Dendritic cell treated with granulocyte-macrophage colony-stimulating factor and Interleukin-4, amounts not matched to agents 40 ng/mL and 50 ng/mL, for 4 days (primary cell): ENCODE results near the gene TSPAN9.

Experiments used
- H3K27ac Mint-ChIP-seq: one replicate; pipeline ENCODE4 v1.8.0; 2022; ENCODE audit warnings: mild to moderate bottlenecking, mixed read lengths
- H3K27me3 Mint-ChIP-seq: one replicate; pipeline ENCODE4 v1.8.0; 2022; ENCODE audit warnings: mild to moderate bottlenecking, mixed read lengths
- H3K36me3 Mint-ChIP-seq: one replicate; pipeline ENCODE4 v1.8.0; 2022; ENCODE audit warnings: low read depth, mixed read lengths
- H3K4me1 Mint-ChIP-seq: one replicate; pipeline ENCODE4 v1.8.0; 2022; ENCODE audit warnings: low read depth, mixed read lengths
- H3K4me3 Mint-ChIP-seq: one replicate; pipeline ENCODE4 v1.8.0; 2022; ENCODE audit warnings: mild to moderate bottlenecking, moderate library complexity, mixed read lengths
- H3K9me3 Mint-ChIP-seq: one replicate; pipeline ENCODE4 v1.8.0; 2022; ENCODE audit warnings: mixed read lengths
- intact Hi-C: fragments of 100-400 bp; cut with micrococcal nuclease; formaldehyde crosslinking; loops from one replicate; pipeline ENCODE4 v1.15.0; 2022

Gene TSPAN9

DNA sequence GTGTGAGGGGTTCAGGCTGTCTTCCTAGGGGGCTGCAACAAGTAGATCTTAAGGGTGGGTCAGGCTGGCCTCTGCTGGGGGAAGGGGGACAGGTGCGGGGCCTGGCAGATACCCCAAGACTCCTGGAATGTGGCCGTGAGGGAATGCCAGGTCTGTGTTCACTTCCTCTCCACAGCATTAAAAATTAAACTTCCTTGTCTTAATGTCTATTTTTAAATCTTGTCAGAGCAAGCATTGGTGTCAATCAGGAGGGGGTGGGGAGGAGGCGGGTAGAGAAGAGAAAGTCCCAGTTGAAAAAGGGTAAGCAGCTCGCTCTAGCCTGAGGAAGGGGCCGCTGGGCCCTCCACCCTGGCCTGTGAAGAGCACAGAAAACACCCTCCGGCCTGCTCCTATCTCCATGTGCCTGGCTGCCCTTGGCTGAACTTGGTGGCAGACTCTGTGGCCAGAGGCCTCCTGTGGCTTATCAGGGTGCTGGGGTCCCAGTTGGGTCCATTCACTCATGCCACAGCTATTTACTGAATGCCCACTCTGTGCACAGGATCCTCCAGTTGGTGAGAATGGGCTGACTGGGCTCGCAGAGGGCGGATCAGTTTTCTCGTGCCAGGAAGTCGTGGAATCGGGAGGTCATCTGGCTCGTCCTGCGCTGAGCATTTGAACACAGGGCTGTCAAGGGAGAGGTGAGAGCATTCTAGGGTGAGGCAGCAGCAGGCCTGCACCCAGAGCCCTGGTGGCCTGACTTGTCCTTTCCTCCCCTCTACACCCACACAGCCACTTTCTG is 128.8 kb downstream of the TSPAN9 start:
- Mint-ChIP-seq H3K27me3 (peaks cover 34% of the 10 kb centered on the region), H3K9me3 (no peaks in the 10 kb centered on the region), H3K36me3 (no peaks in the 10 kb centered on the region), H3K4me1 (peaks cover 14% of the 10 kb centered on the region), H3K4me3 (no peak overlapping the region), H3K27ac (no peak overlapping the region)
- intact Hi-C loops = loop anchor here (10.0 kb wide), 1 partner anchor 131 kb away; the partner anchor contains the start of gene TSPAN9

DNA sequence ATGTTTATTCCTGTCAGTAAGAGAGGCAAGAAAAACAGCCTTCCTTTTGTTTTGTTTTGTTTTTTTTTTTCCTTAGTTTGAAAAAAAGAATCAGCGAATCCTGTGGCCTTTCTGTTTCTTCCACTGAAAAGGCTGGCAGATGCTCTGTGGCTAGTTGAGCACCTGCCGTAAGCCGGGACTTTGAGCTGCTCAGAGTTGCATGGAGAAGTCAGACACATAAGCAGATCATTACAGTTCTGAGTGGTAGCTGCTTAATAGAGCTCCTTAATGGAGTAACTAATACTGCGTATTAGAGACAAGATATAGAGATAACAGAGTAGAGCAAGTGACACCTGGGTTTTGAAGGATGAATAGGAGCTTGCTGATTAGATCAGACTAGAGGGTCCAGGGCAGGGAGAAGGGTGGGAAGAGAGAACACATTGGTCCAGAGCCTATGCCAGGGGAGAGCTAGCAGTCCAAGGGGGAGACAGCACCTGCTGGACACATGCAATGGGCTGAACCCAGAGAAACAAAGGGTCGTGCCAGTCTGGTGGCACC is 129.4 kb downstream of the TSPAN9 start:
- Mint-ChIP-seq H3K4me1 (peaks cover 9% of the 10 kb centered on the region), H3K4me3 (no peak overlapping the region), H3K9me3 (no peaks in the 10 kb centered on the region), H3K27me3 (peaks cover 27% of the 10 kb centered on the region), H3K27ac (no peak overlapping the region), H3K36me3 (no peaks in the 10 kb centered on the region)
- intact Hi-C loops = loop anchor here (10.0 kb wide), 1 partner anchor 132 kb away; the partner anchor contains the start of gene TSPAN9

DNA sequence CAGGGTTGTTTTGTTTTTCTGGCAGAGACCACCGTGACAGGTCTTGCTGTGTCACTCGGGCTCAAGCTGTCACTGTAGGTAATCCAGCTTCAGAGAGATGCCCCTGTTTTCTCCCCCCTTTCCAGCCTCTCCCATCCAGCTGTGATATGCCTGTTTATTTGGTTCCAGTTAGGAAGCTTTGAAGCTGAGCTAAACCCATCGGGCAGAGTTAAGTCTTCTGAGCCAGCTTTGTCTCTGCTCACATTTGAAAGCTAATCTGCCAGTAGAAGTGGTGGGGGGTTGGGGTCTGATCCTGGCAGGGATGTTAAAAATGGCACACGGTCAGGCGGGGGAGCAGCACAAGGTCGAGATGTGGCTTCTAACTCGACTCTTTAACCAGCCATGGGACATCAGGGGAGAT is 130.0 kb downstream of the TSPAN9 start:
- peaks cover 22% of the 10 kb centered on the region for H3K27me3 Mint-ChIP-seq
- no peaks in the 10 kb centered on the region for H3K36me3 Mint-ChIP-seq
- intact Hi-C loops = loop anchor here (10.0 kb wide), 1 partner anchor 132 kb away; the partner anchor contains the start of gene TSPAN9
- H3K9me3 Mint-ChIP-seq = no peaks in the 10 kb centered on the region
- peaks cover 9% of the 10 kb centered on the region for H3K4me1 Mint-ChIP-seq
- no peak overlapping the region for H3K4me3 Mint-ChIP-seq
- H3K27ac Mint-ChIP-seq = no peak overlapping the region

DNA sequence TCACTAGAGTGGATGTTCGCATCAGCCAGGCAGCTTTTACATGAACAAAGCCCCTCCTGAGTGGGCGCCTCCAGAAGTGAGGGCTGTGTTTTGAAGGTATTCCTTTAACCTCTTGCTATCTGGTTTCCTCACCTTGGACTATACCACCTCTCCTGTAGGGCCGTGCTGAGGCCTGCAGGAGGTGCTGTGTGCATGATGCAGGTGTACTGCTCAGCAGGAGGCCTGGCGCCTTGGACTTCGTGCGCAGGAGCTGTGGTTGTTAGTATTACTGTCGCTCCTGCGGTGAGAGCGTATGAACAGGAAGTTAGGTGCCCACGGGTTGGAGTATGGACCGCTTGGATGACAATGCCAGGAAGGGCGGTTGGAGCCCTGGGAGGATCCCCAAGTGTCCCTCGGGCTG is 130.7 kb downstream of the TSPAN9 start:
- peaks cover 17% of the 10 kb centered on the region for H3K27me3 Mint-ChIP-seq
- intact Hi-C loops = loop anchor here (10.0 kb wide), 1 partner anchor 133 kb away; the partner anchor contains the start of gene TSPAN9
- H3K4me3 Mint-ChIP-seq = no peak overlapping the region
- peaks cover 9% of the 10 kb centered on the region for H3K4me1 Mint-ChIP-seq
- no peaks in the 10 kb centered on the region for H3K36me3 Mint-ChIP-seq
- H3K9me3 Mint-ChIP-seq = no peaks in the 10 kb centered on the region
- no peak overlapping the region for H3K27ac Mint-ChIP-seq

DNA sequence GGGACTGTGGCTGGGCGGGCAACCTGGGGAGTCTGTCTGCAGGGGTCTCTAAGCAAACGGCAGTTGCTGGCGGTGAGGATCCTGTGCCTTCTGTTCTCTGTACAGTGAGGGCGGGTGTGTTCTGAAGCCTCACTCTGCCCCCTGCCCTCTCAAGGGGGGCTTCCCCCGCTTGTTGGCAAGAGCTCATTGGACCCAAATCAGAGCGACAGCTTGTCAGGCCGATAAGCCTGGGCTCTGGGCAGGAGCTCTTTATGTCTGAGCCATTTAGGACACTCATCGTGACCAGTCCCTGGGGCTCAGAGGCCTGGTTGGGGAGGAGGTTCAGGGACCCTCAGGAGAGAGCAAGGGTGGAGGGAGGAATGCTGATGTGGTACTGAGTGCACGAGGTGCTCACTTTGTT is 136.0 kb downstream of the TSPAN9 start:
- H3K4me1 Mint-ChIP-seq = peaks cover 6% of the 10 kb centered on the region
- H3K4me3 Mint-ChIP-seq = no peak overlapping the region
- no peaks in the 10 kb centered on the region for H3K9me3 Mint-ChIP-seq
- H3K27ac Mint-ChIP-seq = no peak overlapping the region
- no peaks in the 10 kb centered on the region for H3K36me3 Mint-ChIP-seq
- intact Hi-C loops = no loop called here
- peaks cover 10% of the 10 kb centered on the region for H3K27me3 Mint-ChIP-seq

DNA sequence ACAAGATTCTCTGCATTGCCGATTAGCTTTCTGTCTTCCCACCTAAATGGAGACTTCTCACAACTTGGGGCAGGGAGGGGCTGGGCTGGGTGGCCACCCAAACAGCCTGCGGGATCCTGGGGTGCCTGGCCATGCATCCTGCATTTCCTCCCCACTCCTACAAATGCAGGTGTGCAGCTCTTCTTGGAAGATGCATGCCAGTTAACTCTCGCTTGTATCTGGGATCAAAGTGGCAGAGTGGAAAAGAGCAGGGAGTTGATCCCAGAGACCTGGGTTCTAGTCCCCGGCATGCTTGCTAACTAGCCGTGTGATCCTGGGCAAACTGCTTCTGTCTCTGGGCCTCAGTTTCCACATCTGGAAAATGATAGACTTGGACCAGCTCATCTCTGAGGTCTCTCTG is 136.6 kb downstream of the TSPAN9 start:
- Mint-ChIP-seq H3K27ac (no peak overlapping the region), H3K9me3 (no peaks in the 10 kb centered on the region), H3K27me3 (peaks cover 10% of the 10 kb centered on the region), H3K4me1 (peaks cover 11% of the 10 kb centered on the region), H3K4me3 (no peak overlapping the region), H3K36me3 (no peaks in the 10 kb centered on the region)
- intact Hi-C loops = no loop called here

DNA sequence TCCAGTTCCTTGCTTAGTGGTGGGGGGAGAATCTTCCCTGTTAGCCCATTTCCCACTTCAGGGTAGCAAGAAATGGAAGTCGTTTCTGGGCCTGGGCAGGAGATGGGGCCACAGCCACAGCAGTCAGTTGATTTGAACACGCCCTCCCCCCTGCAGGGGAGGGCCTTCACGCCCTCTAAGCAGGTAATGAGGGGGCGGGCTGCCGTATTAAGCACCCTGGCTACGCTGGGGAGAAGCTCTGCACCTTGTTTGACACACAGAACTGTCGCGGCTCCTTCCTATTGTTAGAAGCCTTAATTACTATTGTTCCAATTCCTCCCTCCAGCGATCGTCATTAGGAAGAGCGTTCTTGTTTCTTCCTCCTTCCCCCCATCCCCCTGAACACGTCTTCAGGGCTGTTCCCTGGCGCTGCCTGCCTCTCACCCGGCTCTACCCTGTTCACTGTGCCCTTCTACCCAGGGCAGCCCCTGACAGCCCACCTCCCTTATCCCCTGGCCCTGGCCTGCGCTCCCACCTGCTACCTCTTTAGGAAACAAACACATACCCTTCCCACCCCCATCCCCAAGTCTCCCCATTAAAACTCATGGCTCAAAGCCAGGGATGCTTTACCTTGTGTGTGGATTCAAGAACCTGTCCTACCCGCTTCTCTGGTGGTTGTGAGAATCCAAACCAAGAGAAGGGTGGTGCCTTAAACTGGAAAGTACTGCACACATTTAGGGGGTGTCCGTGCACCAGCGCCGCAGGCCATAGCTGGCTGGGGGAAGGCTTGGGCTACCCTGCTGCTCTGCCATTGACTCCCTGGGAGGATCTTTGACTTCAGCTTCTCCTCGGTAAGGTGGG is 137.6 kb downstream of the TSPAN9 start:
- H3K9me3 Mint-ChIP-seq = no peaks in the 10 kb centered on the region
- H3K36me3 Mint-ChIP-seq = no peaks in the 10 kb centered on the region
- no peak overlapping the region for H3K4me3 Mint-ChIP-seq
- intact Hi-C loops = no loop called here
- H3K27me3 Mint-ChIP-seq = peaks cover 10% of the 10 kb centered on the region
- no peak overlapping the region for H3K27ac Mint-ChIP-seq
- peaks cover 11% of the 10 kb centered on the region for H3K4me1 Mint-ChIP-seq

DNA sequence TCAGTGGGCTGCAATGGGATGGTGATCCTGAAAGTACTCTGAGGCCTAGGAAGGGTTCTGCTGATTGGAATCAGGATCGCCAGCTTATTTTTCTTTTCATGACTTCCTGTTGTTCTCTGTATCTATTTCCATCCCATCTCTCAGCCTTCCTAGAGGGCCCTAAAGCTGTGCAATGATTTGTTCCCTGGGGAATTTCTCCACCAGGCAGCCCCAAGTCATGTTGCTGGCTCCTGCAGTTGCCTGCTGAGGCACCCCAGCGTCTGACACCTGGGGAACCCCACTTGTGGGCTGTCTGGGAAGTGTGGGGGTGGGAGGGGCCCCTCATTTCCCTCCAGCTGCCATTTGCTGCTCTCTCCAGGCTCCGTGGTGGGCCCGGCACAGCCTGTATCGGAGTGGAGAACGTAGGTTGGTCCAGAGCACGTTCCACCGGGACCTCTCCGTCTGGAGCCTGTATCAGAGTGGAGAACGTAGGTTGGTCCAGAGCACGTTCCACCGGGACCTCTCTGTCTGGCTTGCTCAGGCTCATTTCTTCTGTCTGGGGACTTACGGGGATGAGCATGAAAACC is 138.3 kb downstream of the TSPAN9 start:
- peaks cover 10% of the 10 kb centered on the region for H3K27me3 Mint-ChIP-seq
- H3K4me1 Mint-ChIP-seq = peaks cover 11% of the 10 kb centered on the region
- intact Hi-C loops = no loop called here

DNA sequence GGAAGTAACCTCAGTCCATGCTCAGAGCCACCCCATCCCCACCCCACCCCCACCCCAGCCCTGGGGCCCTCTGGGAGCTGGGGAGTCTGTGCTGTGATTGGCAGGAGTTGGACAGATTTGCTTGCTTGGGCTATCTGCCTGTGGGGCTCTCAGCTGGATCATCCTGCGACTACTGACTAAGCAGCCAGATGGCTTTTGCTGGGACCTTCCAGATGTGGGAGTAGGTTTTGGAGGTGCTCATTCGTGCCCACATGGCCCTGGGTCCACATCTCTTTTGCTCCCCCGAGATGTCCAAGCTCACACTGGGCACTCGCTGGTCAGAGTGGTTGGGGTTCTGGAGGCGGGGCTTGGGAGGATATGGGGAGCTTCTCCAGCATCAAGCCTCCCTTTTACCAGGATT is 138.9 kb downstream of the TSPAN9 start:
- Mint-ChIP-seq H3K9me3 (no peaks in the 10 kb centered on the region), H3K4me3 (no peak overlapping the region), H3K27ac (no peak overlapping the region), H3K27me3 (peaks cover 10% of the 10 kb centered on the region), H3K4me1 (peaks cover 11% of the 10 kb centered on the region), H3K36me3 (no peaks in the 10 kb centered on the region)
- intact Hi-C loops = no loop called here

More for the DNA sequence above, 138.3 kb downstream of the TSPAN9 start:
- no peak overlapping the region for H3K4me3 Mint-ChIP-seq
- H3K36me3 Mint-ChIP-seq = no peaks in the 10 kb centered on the region
- H3K27ac Mint-ChIP-seq = no peak overlapping the region
- H3K9me3 Mint-ChIP-seq = no peaks in the 10 kb centered on the region

DNA sequence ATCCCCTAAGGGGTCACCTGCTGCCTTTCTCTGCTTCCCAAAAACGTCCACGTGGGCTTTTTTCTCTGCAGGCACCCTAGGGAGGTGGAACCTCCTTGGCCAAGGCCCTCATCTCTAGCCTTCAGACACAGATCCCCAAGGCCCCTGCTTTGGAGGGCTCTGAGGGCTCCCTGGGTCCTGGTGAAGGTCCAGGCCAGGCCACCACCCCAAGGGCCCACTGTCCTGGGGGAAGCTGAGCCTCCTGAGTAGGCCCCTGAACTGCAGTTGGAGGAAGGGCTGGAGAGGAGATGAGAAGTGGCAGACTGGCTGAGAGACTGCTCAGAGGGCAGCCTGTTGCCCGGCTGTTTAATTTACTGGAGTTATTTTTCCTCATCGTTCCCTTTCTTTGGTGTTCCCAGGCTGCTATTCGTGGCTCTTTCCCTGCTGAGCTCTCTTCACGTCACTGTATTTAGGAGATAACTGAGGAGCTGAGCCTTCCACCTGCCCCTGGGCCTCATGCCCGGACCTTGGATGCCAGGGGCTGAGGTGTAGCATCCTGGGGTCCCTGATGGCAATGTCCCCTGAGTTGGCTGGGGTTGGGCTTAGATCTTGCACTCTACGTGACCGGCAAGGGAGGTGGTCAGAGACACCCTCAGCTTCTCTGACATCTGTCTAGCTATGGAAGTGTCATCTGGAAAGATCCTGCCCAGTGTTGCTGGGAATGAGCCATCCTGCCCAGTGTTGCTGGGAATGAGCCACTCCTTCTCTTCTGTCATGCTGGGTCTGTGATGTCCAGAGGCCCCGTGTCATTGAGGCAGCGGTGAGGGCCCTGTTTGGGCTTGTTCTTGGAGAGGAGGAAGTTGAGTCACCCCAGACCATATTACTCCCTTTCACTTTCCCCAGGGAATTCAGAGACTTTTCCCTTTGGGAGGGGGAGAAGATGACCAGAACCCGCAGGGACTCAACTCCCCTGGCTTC is 139.8 kb downstream of the TSPAN9 start:
- intact Hi-C loops = no loop called here
- Mint-ChIP-seq H3K36me3 (no peaks in the 10 kb centered on the region), H3K27ac (no peak overlapping the region), H3K4me1 (peaks cover 11% of the 10 kb centered on the region), H3K27me3 (peaks cover 10% of the 10 kb centered on the region), H3K9me3 (no peaks in the 10 kb centered on the region), H3K4me3 (no peak overlapping the region)

DNA sequence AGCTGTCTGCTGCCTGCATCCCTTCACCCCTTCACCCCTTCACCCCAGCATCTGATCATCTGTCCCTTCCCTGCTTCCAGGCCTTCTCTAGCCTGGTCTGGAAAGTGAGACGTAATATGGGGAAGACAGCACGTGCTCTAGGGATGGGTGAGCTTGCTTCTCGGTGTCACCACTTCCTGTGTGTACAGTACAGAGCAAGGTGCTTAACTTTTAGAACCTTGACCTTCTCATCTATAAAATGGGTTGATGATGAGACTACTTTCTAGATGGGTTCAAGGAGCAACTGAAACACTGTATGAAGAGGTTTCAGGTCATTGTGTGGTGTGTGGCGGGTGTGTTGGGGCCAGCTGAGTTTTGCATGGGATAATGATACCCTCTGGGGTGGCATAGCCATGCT is 140.5 kb downstream of the TSPAN9 start:
- intact Hi-C loops = no loop called here
- no peak overlapping the region for H3K4me3 Mint-ChIP-seq
- peaks cover 11% of the 10 kb centered on the region for H3K4me1 Mint-ChIP-seq
- H3K27me3 Mint-ChIP-seq = peaks cover 9% of the 10 kb centered on the region
- H3K9me3 Mint-ChIP-seq = no peaks in the 10 kb centered on the region
- H3K27ac Mint-ChIP-seq = no peak overlapping the region
- H3K36me3 Mint-ChIP-seq = no peaks in the 10 kb centered on the region

DNA sequence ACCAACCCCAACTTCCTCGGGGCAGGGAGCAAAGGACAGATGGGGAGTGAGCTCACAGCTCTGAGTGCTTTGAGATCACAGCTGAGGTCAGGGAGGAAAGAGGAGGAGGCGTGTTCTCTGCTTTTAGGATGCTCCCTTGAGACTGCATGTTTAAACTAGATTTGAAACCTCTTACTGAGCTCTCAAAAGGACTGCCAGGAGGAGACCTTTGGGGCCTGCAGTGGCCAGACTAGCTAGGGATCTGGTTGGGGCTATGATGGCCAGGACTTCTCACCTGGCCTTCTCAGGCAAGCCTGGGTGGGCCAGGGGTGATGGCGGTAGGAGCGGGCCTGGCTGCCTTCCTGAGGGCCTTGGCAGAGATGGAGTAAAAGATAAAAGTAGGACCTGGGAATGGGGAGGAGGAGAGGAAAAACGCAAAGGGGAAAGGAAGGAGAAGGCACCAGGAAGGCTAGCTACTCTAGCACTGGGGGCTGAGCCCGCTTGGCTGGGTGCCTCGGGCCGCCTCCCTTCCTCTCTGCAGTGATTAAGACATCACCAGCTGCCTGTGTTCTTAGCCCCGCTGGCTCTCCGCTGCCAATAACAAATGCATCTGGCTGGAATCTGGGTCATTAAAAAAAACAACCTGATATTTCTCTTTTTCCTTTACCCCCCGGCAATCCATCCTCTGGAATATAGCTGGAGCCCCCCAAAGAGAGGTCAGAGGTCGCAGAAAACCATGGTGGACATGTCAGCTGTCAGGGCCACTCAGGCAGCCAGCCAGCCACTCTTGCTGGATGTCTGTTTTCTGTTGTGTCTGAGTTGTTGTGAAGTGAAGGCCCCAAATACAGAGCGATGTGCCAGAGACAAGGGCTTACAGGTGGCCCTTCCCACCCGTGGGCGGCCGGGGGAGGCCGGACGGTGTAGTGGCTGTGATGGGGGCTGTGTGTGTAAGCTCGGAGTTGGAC is 141.3 kb downstream of the TSPAN9 start:
- Mint-ChIP-seq H3K27me3 (peaks cover 4% of the 10 kb centered on the region), H3K36me3 (no peaks in the 10 kb centered on the region), H3K4me1 (peaks cover 11% of the 10 kb centered on the region), H3K4me3 (no peak overlapping the region), H3K9me3 (no peaks in the 10 kb centered on the region), H3K27ac (no peak overlapping the region)
- intact Hi-C loops = no loop called here
